Measurements from ENCODE around the gene CHTF18.

CHTF18 gene

GRCh38 chr16:827513-827912 is 39.1 kb downstream of the CHTF18 start:
- in situ Hi-C loops (cut with HindIII; ENCODE audit: low sequenced_read_pairs), result no loop called here
- TF ChIP-seq CTCF (IDR thresholded peaks at IDR 0.05; ENCODE audit: low read depth, low read length), result no peak
- no peak for DNase-seq (ENCODE audit: low read depth, low spot score)
- no peak overlapping the region for H3K4me3 ChIP-seq (ENCODE audit: low read depth, low read length)

GRCh38 chr16:828891-829290 is 40.5 kb downstream of the CHTF18 start:
- in situ Hi-C loops (cut with HindIII; ENCODE audit: low sequenced_read_pairs), result no loop called here
- H3K4me3 ChIP-seq (ENCODE audit: low read depth, low read length), result no peak overlapping the region
- no peak for DNase-seq (ENCODE audit: low read depth, low spot score)
- no peak for TF ChIP-seq CTCF (IDR thresholded peaks at IDR 0.05; ENCODE audit: low read depth, low read length)

GRCh38 chr16:830107-830870 is 41.9 kb downstream of the CHTF18 start:
- no peak for DNase-seq (ENCODE audit: low read depth, low spot score)
- H3K4me3 ChIP-seq (ENCODE audit: low read depth, low read length), result no peak overlapping the region
- in situ Hi-C loops (cut with HindIII; ENCODE audit: low sequenced_read_pairs), result no loop called here
- no peak for TF ChIP-seq CTCF (IDR thresholded peaks at IDR 0.05; ENCODE audit: low read depth, low read length)

- in situ Hi-C loops (cut with HindIII; ENCODE audit: low sequenced_read_pairs), result no loop called here
- no peak overlapping the region for H3K4me3 ChIP-seq (ENCODE audit: low read depth, low read length)
- no peak for DNase-seq (ENCODE audit: low read depth, low spot score)
- TF ChIP-seq CTCF (IDR thresholded peaks at IDR 0.05; ENCODE audit: low read depth, low read length), result no peak
These were observed 42.6 kb downstream of the CHTF18 start for GRCh38 chr16:830871-831570.

GRCh38 chr16:831571-832413 is 43.4 kb downstream of the CHTF18 start:
- TF ChIP-seq CTCF (IDR thresholded peaks at IDR 0.05; ENCODE audit: low read depth, low read length), result no peak
- H3K4me3 ChIP-seq (ENCODE audit: low read depth, low read length), result no peak overlapping the region
- in situ Hi-C loops (cut with HindIII; ENCODE audit: low sequenced_read_pairs), result no loop called here
- DNase-seq (ENCODE audit: low read depth, low spot score), result no peak

- no peak for DNase-seq (ENCODE audit: low read depth, low spot score)
- in situ Hi-C loops (cut with HindIII; ENCODE audit: low sequenced_read_pairs), result no loop called here
- no peak for TF ChIP-seq CTCF (IDR thresholded peaks at IDR 0.05; ENCODE audit: low read depth, low read length)
- H3K4me3 ChIP-seq (ENCODE audit: low read depth, low read length), result no peak overlapping the region
These were observed 44.4 kb downstream of the CHTF18 start for GRCh38 chr16:832652-833336.
